KOPT-K1 (cell line): ENCODE results near the gene CCDC197.

Experiments
- H3K27ac ChIP-seq: fragments of 200-600 bp; sonication (generic); 2 replicates; pipeline ENCODE4 v1.5.1; 2016; ENCODE audit warnings: antibody characterized with exemption, mild to moderate bottlenecking, low read depth, low read length; ENCODE audit not compliant: poor library complexity, severe bottlenecking
- H3K36me3 ChIP-seq: fragments of 200-600 bp; sonication (generic); 2 replicates; pipeline ENCODE4 v1.5.1; 2017; ENCODE audit warnings: antibody characterized with exemption, mild to moderate bottlenecking, low read length, moderate library complexity; ENCODE audit not compliant: insufficient read depth
- H3K9me3 ChIP-seq: fragments of 200-600 bp; sonication (generic); 2 replicates; pipeline ENCODE4 v1.5.1; 2017; ENCODE audit warnings: antibody characterized with exemption, low read length, mild to moderate bottlenecking; ENCODE audit not compliant: insufficient read depth, poor library complexity, severe bottlenecking

Gene CCDC197

GRCh38 chr14:93981316-93982229 is 15.5 kb upstream of the CCDC197 start:
- Histone ChIP-seq H3K9me3 (peaks cover 7% of the 10 kb centered on the region), H3K36me3 (no peaks in the 10 kb centered on the region), H3K27ac (no peak overlapping the region)

GRCh38 chr14:93982230-93983007 is 14.7 kb upstream of the CCDC197 start:
- Histone ChIP-seq H3K9me3 (peaks cover 7% of the 10 kb centered on the region), H3K27ac (no peak overlapping the region), H3K36me3 (no peaks in the 10 kb centered on the region)

- Histone ChIP-seq H3K9me3 (no peaks in the 10 kb centered on the region), H3K36me3 (no peaks in the 10 kb centered on the region), H3K27ac (no peak overlapping the region)
Observed at GRCh38 chr14:93984070-93984469, 13.0 kb upstream of the CCDC197 start.

GRCh38 chr14:93984987-93985410 is 12.1 kb upstream of the CCDC197 start:
- no peak overlapping the region for H3K27ac ChIP-seq

GRCh38 chr14:93986955-93987354 is 10.1 kb upstream of the CCDC197 start:
- no peak overlapping the region for H3K27ac ChIP-seq
- no peaks in the 10 kb centered on the region for H3K9me3 ChIP-seq
- no peaks in the 10 kb centered on the region for H3K36me3 ChIP-seq

More at GRCh38 chr14:93984987-93985410, 12.1 kb upstream of the CCDC197 start:
- H3K9me3 ChIP-seq, result no peaks in the 10 kb centered on the region
- no peaks in the 10 kb centered on the region for H3K36me3 ChIP-seq

GRCh38 chr14:93987376-93987775 is 9.7 kb upstream of the CCDC197 start:
- Histone ChIP-seq H3K36me3 (no peaks in the 10 kb centered on the region), H3K27ac (no peak overlapping the region), H3K9me3 (no peaks in the 10 kb centered on the region)

GRCh38 chr14:93987815-93988476 is 9.2 kb upstream of the CCDC197 start:
- Histone ChIP-seq H3K27ac (no peak overlapping the region), H3K9me3 (no peaks in the 10 kb centered on the region), H3K36me3 (no peaks in the 10 kb centered on the region)

GRCh38 chr14:93989939-93990338 is 7.2 kb upstream of the CCDC197 start:
- H3K9me3 ChIP-seq, result no peaks in the 10 kb centered on the region
- no peaks in the 10 kb centered on the region for H3K36me3 ChIP-seq

GRCh38 chr14:93991212-93991611 is 5.9 kb upstream of the CCDC197 start:
- Histone ChIP-seq H3K36me3 (no peaks in the 10 kb centered on the region), H3K9me3 (no peaks in the 10 kb centered on the region), H3K27ac (no peak overlapping the region)

More at GRCh38 chr14:93989939-93990338, 7.2 kb upstream of the CCDC197 start:
- no peak overlapping the region for H3K27ac ChIP-seq

- H3K27ac ChIP-seq, result no peak overlapping the region
- no peaks in the 10 kb centered on the region for H3K9me3 ChIP-seq
- H3K36me3 ChIP-seq, result no peaks in the 10 kb centered on the region
Observed at GRCh38 chr14:93991649-93992048, 5.5 kb upstream of the CCDC197 start.

- no peaks in the 10 kb centered on the region for H3K9me3 ChIP-seq
- H3K36me3 ChIP-seq, result no peaks in the 10 kb centered on the region
- H3K27ac ChIP-seq, result no peak overlapping the region
Observed at GRCh38 chr14:93993382-93993781, 3.7 kb upstream of the CCDC197 start.

- Histone ChIP-seq H3K36me3 (no peaks in the 10 kb centered on the region), H3K9me3 (no peaks in the 10 kb centered on the region), H3K27ac (no peak overlapping the region)
Observed at GRCh38 chr14:93994919-93995682, 2.0 kb upstream of the CCDC197 start.

GRCh38 chr14:93996130-93996695 is 888 bp upstream of the CCDC197 start:
- Histone ChIP-seq H3K9me3 (no peaks in the 10 kb centered on the region), H3K27ac (no peak overlapping the region), H3K36me3 (no peaks in the 10 kb centered on the region)
